Adrenal gland (tissue), 12 donors: ENCODE data around the gene GSTM3. TPM values are rescaled to one million over a fixed set of nuclear protein-coding genes. Genes with fewer than 3 reads are reported as not detected.

Source experiments
- DNase-seq, 7 donors: peaks; one replicate each; pipeline ENCODE4 v3.0.0-alpha.2; 2019 to 2020
- H3K27ac ChIP-seq, 5 donors: fragments of 200-600 bp; sonication (generic) in 4 of 5; 1 replicate in 3 of 5; 2 replicates in 2 of 5; pipeline versions ENCODE4 v1.5.1 to v1.8.0; 2016 to 2020; ENCODE audit warnings: mild to moderate bottlenecking in 1 of 5
- H3K27me3 ChIP-seq: fragments of 200-600 bp; 2 replicates; pipeline ENCODE4 v1.8.0; 2021
- H3K36me3 ChIP-seq, 2 donors: fragments of 200-600 bp; replicated peaks in 1 of 2; 1 replicate in 1 of 2; 2 replicates in 1 of 2; pipeline versions ENCODE4 v1.5.1 to v1.8.0; 2018 to 2022
- H3K4me1 ChIP-seq, 2 donors: fragments of 200-600 bp; replicated peaks in 1 of 2; 1 replicate in 1 of 2; 2 replicates in 1 of 2; pipeline versions ENCODE4 v1.5.1 to v1.8.0; 2018 to 2021
- H3K4me3 ChIP-seq, 4 donors: fragments of 200-600 bp; sonication (generic) in 3 of 4; one replicate each; pipeline ENCODE4 v1.5.1; 2016 to 2018
- H3K9me3 ChIP-seq, 3 donors: fragments of 200-600 bp; sonication (generic) in 1 of 3; replicated peaks in 1 of 3; 1 replicate in 2 of 3; 2 replicates in 1 of 3; pipeline versions ENCODE4 v1.5.1 to v1.8.0; 2016 to 2021
- CTCF ChIP-seq, 6 experiments: fragments of 450-650 bp in 4 of 6; fragments of 200-600 bp in 2 of 6; sonication (generic) in 1 of 6; IDR thresholded peaks; 1 replicate in 5 of 6; 2 replicates in 1 of 6; pipeline versions ENCODE4 v1.5.1 to v1.8.0; 2016 to 2021; ENCODE audit warnings: antibody characterized with exemption in 6 of 6, mild to moderate bottlenecking in 2 of 6, moderate library complexity in 1 of 6
- POLR2A ChIP-seq, 2 donors: fragments of 450-650 bp; IDR thresholded peaks; one replicate each; pipeline ENCODE4 v1.6.1; 2017; ENCODE audit warnings: antibody characterized with exemption in 2 of 2, mild to moderate bottlenecking in 2 of 2, moderate library complexity in 1 of 2
- WGBS, 4 donors: extraction: QIAGEN DNeasy Blood & Tissue Kit in 2 of 4; methylation state at CpG; one replicate each; pipeline versions ENCODE4 v1.1.5 to v1.1.7; 2013 to 2017; 5-methylcytosine and 5-hydroxymethylcytosine counted together
- intact Hi-C, 2 donors: fragments of 100-400 bp; cut with DNase I; formaldehyde crosslinking; loops; one replicate each; pipeline versions ENCODE4 v1.14.1 to v1.15.0; 2022 to 2023
- polyA plus RNA-seq, 3 donors: library from polyadenylated mRNA; stranded (reverse); fragments of 200-250 nt in 2 of 3; fragments of 350-450 nt in 1 of 3; fragmentation: Illumina TruSeq in 1 of 3; extraction: RNeasy Lipid Tissue Mini Kit (QIAGEN cat#74804) in 1 of 3; gene quantifications; one replicate each; pipeline ENCODE4 v1.2.3, GENCODE V29; 2013 to 2014
- total RNA-seq, 9 donors: library from RNA; depleted of rRNA in 4 of 9; stranded (reverse); fragments of >200 nt in 4 of 9; fragments of 120-200 nt in 1 of 9; fragmentation: NEBNext Ultra II Directional in 1 of 9; extraction: Animal tissue kit (Norgen Biotek cat#: 25700) in 1 of 9; gene quantifications; one replicate each; pipeline versions ENCODE4 v1.1.0 to v1.2.4, GENCODE V29; 2013 to 2023
- donor health status: healthy with polysubstance abuse.
- donor health status: Bipolar disorder and iron deficiency.
- donor health status: DM: yes; HTN: yes; CAD: no.
- donor health status: DM: no; HTN: no; CAD: no.
- donor health status: DM: no; HTN: no; CAD: no.
- donor health status: DM: yes; HTN: yes; CAD: no.

Gene GSTM3
- total and polyA plus RNA-seq, 12 donors, result 14.5 to 117 (median 72.0) TPM

DNA sequence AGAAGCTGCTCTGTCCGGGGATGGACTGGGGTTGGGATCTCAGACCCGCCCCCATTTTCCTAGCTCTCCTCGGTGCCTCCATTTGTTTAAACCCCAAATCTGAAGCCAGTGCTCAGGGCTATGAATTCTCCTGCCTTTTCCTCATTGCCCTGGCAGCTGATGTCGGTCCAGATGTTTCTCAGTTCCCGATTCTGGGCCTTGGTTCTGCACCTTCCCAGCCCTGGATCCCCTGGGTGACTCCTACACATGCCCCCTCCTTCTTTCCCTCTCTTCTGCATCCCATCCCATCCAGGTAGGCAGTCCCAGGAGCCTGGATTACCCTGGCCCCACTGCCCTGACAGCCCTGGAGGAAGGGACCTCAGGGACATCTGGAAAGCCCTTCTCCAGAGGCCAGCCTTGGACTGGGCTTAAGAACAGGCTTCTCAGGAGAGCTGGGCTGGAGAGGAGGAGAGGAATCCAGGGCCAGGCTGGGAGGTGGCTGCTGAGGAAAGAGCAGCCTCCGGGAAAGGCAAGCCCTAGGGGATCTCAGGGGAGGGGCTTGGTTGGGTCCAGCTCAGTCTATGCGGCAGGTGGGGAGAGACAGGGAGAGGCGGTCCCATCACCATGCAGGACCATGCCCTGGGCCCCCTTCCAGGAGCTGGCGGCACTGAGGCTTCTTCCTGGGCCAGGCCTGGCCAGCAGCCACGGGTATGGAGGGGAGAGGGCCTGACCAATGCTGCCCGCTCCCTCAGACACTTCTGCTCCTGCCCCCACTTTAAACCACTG is 29.7 kb upstream of the GSTM3 start:
- H3K36me3 ChIP-seq, result no peaks in the 10 kb centered on the region
- no peaks in the 10 kb centered on the region for H3K4me1 ChIP-seq
- intact Hi-C loops, result loop anchor here (5.0 to 10.0 kb wide), 2 partner anchors 128 to 226 kb away; partner anchors contain the start of gene GNAI3 (in 1 of the 2)
- no peak for TF ChIP-seq CTCF (IDR thresholded peaks at IDR 0.05)
- TF ChIP-seq POLR2A (IDR thresholded peaks at IDR 0.05), result no peak
- peak in 3 of 7 donors; percentile 8 to 41 (median 12) for DNase-seq
- WGBS, 4 donors, result 80 to 86% (median 84%) methylated on average over 11 of the region's 11 CpGs
- H3K9me3 ChIP-seq, result no peaks in the 10 kb centered on the region
- H3K4me3 ChIP-seq, result no peak overlapping the region
- H3K27ac ChIP-seq, result no peak overlapping the region
- no peaks in the 10 kb centered on the region for H3K27me3 ChIP-seq

GRCh38 chr1:109769330-109770078 is 28.7 kb upstream of the GSTM3 start:
- Histone ChIP-seq H3K27ac (no peak overlapping the region), H3K9me3 (no peaks in the 10 kb centered on the region), H3K36me3 (no peaks in the 10 kb centered on the region), H3K4me3 (no peak overlapping the region), H3K27me3 (no peaks in the 10 kb centered on the region), H3K4me1 (no peaks in the 10 kb centered on the region)
- intact Hi-C loops, result loop anchor here (5.0 to 10.0 kb wide), 2 partner anchors 127 to 225 kb away; partner anchors contain the start of gene GNAI3 (in 1 of the 2)
- WGBS, 4 donors, result 81 to 88% (median 85%) methylated on average over 11 of the region's 11 CpGs
- TF ChIP-seq POLR2A (IDR thresholded peaks at IDR 0.05) (no peak), CTCF (IDR thresholded peaks at IDR 0.05) (no peak)
- DNase-seq, result peak in 4 of 7 donors; percentile 5 to 40 (median 10)

- Histone ChIP-seq H3K27ac (no peak overlapping the region), H3K9me3 (no peaks in the 10 kb centered on the region), H3K4me1 (no peaks in the 10 kb centered on the region), H3K27me3 (no peaks in the 10 kb centered on the region), H3K4me3 (no peak overlapping the region), H3K36me3 (no peaks in the 10 kb centered on the region)
- TF ChIP-seq CTCF (IDR thresholded peaks at IDR 0.05), result no peak
- TF ChIP-seq POLR2A (IDR thresholded peaks at IDR 0.05), result no peak
- intact Hi-C loops, result no loop called here
- DNase-seq, result no peak
- 81 to 93% (median 86%) methylated on average over 7 of the region's 7 CpGs for WGBS, 4 donors
These were observed 28.0 kb upstream of the GSTM3 start for GRCh38 chr1:109768820-109769219.

GRCh38 chr1:109768335-109768650 is 27.5 kb upstream of the GSTM3 start:
- Histone ChIP-seq H3K27me3 (no peaks in the 10 kb centered on the region), H3K27ac (no peak overlapping the region), H3K4me1 (peaks cover 0 to 2% of the 10 kb centered on the region in 2 donors), H3K4me3 (no peak overlapping the region), H3K9me3 (no peaks in the 10 kb centered on the region), H3K36me3 (no peaks in the 10 kb centered on the region)
- TF ChIP-seq POLR2A (IDR thresholded peaks at IDR 0.05) (no peak), CTCF (IDR thresholded peaks at IDR 0.05) (no peak)
- intact Hi-C loops, result no loop called here
- WGBS, 4 donors, result 76 to 98% (median 95%) methylated on average over 2 of the region's 2 CpGs
- DNase-seq, result peak in 3 of 7 donors; percentile 4 to 15 (median 14)
